GM12892 (cell line): ENCODE results near the gene TRPM7.
A peak's percentile ranks its signal among the peaks of the same experiment; 100 is the strongest.

Source experiments
- DNase-seq: peaks from one replicate; pipeline ENCODE4 v3.0.0; 2011; ENCODE audit not compliant: insufficient read length
- FAIRE-seq: peaks from 2 replicates; lab custom pipeline; 2011; peaks lifted over from hg19 to GRCh38; lab: Jason Lieb, UNC
- POLR2A ChIP-seq: IDR thresholded peaks from 2 replicates; pipeline ENCODE4 v1.6.1; 2011; ENCODE audit warnings: low read depth, low read length, control low read depth
- POLR2AphosphoS5 ChIP-seq: IDR thresholded peaks from 2 replicates; pipeline ENCODE4 v1.6.1; 2011; ENCODE audit warnings: low read depth, low read length, control low read depth
- TAF1 ChIP-seq: IDR thresholded peaks from 2 replicates; pipeline ENCODE4 v1.6.1; 2011; ENCODE audit warnings: low read depth, mild to moderate bottlenecking, control low read depth, low read length, borderline replicate concordance

The TRPM7 gene

DNA sequence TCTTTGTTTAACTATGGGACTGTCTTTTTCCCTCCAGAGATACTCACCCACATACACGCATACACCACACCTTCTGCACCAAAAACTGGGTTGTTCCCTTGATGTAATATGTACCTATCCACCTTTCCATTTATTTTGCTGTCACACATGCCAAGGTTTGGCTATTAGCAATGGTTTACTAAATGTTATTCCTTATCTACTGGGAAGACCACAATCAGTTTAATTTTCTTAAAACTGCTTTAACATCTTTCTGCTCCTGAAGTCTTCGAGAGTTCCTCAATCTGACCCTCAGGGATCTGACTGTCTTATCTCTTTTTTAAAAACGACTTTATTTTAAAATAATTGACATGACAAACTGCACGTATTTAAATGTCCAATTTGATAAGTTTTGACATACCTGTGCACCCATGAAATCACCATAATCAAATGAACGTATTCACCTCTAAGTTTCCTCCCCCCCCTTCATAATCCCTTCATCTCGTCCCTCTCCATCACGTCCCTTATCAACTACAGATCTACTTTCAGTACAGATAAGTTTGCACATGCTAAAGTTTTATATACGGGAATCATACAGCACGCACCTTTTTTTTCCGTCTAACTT is 805 bp upstream of the TRPM7 start:
- FAIRE-seq, result no peak
- TF ChIP-seq POLR2AphosphoS5, result no peak
- TF ChIP-seq TAF1, result no peak
- no peak for TF ChIP-seq POLR2A
- no peak for DNase-seq

GRCh38 chr15:50685976-50686468 is 575 bp downstream of the TRPM7 start:
- no peak for FAIRE-seq
- TF ChIP-seq POLR2A (no peak), TAF1 (0 out of 2 replicates have a peak, but pooled peaks have one; percentile 19), POLR2AphosphoS5 (no peak)
- DNase-seq, result peak; percentile 47

DNA sequence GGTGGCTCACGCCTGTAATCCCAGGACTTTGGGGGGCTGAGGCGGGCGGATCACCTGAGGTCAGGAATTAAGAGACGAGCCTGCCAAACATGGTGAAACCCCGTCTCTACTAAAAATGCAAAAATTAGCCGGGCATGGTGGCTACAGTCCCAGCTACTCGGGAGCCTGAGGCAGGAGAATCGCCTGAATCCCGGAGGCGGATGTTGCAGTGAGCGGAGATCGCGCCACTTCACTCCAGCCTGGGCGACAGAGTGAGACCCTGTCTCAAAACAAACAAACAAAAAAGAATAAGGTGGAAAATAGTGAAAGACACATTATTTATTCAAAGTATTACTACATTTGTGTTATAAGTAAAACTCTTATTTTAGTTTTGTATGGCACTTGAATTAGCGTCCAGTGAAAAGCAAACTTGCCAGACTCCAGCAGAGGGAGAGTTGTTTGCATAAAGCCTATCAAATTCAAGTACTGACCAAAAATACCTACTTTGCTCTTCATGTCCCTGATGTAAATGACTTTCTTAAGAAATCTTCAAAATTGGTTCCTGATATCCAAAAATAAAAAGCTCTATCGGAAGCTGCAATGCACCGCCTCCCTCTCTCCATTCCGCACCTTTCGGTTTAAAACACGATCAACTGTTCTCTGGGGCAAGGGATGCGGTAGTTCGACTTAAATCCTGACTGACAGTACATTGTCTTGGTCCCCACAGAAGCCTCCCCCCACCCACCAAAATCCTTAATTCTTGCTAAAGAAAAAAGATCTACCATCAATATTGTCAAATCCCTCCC is 1.2 kb downstream of the TRPM7 start:
- DNase-seq (no peak), FAIRE-seq (no peak)
- no peak for TF ChIP-seq POLR2AphosphoS5
- TF ChIP-seq POLR2A, result no peak
- no peak for TF ChIP-seq TAF1

DNA sequence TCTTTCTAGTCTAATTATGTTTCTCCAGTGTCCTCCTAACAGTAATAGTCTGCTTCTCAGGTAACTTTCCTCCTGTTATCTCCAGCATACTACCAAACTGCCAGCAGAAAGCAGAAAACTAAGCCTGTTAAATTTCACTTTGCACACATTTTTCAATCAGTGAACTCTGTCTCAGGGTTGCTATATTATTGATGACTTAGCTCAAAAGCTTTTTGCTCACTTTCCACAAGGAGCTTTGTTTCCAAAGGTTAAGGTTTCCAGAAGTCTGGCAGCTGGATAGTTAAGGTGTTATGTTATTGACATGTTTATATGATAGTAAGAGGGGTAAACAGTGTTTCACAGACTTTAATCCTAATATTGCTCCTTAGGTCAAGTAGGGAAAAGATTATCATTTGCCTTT is 5.1 kb downstream of the TRPM7 start:
- DNase-seq, result no peak
- FAIRE-seq, result no peak
- TF ChIP-seq TAF1, result no peak
- TF ChIP-seq POLR2A, result no peak
- TF ChIP-seq POLR2AphosphoS5, result no peak

DNA sequence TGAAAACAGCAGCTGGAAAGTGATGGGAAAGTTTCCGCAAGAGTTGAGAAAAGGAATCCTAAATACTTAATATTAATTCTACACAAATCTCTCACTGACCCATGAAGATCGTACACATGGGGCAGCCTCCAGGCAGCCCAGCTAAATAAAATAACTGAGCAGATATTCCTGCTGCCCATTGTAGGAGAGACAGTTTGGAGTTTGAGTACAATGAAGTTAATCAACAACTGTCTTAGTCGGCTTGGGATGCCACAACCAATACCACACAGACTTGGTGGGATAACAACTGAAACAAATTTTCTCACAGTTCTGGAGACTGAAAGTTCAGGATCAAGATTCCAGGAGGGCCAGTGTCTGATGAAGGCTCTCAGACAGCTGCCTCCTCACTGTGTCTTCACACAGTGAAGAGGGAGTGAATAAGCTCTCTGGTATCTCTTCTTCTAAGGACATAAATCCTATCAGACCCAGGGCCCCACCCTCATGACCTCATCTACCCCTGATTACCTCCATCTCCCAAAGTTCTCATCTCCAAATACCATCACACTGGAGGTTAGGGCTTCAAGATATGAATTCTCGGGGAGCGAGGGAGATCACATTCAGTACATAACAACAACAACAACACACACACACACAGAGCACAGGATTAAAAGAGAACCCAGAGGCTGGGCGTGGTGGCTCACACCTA is 9.7 kb downstream of the TRPM7 start:
- TF ChIP-seq POLR2AphosphoS5 (no peak), POLR2A (no peak), TAF1 (no peak)
- FAIRE-seq, result no peak
- DNase-seq, result no peak

DNA sequence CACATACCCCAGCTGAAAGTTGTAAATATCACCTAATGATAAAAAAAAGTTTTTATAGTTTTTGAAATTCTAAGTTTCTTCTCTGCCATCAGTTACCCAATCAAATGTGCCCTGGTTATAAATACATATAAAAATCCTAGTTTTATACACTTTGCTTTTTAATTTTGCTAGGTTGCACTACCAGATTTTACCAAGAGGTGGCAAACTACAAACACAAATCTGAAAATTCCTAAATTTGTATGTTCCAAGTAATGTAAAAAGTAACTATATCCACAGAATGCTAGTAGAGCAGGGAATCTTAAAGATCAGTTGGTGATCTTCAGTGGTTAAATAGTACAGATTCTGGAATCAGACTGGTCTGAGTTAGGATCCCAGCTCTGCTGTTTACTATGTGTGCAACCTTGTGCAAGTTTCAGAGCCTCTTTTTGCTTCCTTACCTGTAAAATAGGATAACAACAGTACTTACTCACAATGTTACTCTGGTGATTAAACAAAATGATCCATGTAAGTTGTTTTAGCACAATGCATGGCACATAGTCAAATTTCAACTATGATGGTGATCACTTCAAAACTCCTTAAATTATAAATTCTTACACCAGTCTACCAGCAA is 11.0 kb downstream of the TRPM7 start:
- FAIRE-seq (no peak), DNase-seq (no peak)
- TF ChIP-seq POLR2AphosphoS5 (no peak), POLR2A (no peak), TAF1 (no peak)

GRCh38 chr15:50670115-50670514 is 16.5 kb downstream of the TRPM7 start:
- FAIRE-seq (no peak), DNase-seq (no peak)
- TF ChIP-seq TAF1 (no peak), POLR2AphosphoS5 (no peak), POLR2A (no peak)

DNA sequence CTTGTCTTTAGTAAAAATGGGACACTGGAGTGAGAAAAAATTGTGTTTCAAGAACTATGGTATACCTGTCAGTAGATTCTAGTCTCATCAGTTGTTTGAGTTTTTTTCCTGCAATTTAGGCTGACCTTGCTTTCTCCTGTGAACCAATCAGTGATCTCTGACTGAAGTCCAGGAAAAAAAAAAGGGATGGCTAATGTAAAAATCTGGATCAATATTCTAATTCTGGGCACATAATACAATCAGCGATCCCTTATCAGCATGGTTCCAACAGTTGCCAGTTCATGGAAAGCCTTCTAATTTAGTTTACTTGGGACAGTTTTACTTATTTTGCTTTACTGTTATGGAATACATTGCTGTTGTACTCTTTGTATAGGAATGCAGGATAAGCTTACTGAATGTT is 17.0 kb downstream of the TRPM7 start:
- DNase-seq (no peak), FAIRE-seq (no peak)
- TF ChIP-seq POLR2AphosphoS5 (no peak), POLR2A (no peak), TAF1 (no peak)

DNA sequence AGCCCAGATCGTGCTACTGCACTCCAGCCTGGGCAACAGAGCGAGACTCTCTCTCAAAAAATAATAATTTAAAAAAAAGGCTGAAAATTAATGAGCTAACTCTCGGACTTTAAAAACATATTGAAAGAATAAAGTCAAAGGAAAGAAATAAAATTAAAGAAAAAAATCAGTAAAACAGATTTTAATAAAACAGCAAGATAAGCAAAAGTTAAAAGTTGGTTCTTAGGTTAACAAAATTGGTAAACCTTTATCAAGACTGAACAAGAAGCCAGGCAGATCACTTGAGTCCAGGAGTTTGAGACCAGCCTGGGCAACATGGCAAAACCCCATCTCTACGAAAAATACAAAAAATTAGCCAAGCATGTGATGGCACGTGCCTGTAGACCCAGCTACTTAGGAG is 20.7 kb downstream of the TRPM7 start:
- FAIRE-seq (no peak), DNase-seq (no peak)
- no peak for TF ChIP-seq TAF1
- no peak for TF ChIP-seq POLR2A
- TF ChIP-seq POLR2AphosphoS5, result no peak

DNA sequence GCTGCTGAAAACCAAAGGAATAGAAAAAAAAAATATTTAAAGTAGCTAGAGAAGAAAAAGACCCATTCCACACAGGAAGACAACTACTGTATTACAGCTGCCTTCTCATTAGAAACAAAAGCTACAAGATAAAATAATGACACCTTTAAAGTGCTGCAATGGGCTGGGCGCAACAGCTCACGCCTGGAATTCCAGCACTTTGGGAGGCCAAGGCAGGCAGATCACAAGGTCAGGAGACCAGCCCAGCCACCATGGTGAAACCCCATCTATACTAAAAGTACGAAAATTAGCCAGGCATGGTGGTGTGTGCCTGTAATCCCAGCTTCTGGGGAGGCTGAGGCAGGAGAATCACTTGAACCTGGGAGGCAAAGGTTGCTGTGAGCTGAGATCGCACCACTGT is 31.0 kb downstream of the TRPM7 start:
- DNase-seq (no peak), FAIRE-seq (no peak)
- TF ChIP-seq TAF1, result no peak
- TF ChIP-seq POLR2A, result no peak
- no peak for TF ChIP-seq POLR2AphosphoS5

DNA sequence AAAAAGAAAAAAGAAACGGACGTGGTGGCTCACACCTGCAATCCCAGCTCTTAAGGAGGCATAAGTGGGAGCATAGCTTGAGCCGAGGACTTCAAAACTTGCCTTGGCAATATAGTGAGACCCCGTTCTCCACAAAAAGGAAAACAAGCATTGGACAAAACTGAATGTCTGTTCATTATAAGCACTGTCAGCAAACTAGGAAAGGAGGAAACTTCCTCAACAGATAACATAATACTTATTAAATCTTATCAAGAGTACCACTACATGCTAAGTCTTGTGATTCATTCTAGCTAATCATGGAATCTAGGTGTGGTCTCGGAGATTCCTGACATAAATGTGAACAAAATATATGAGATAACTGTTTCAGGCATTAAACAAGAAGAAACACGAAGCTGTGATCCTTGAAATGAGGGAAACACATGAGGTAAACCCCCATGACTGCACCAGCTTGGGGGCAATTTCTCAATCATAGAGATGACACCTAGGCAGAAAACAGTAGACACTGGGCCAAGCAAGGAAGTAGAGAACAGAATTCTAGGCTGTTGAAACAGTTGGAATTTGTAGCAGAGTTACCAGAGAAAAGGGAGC is 33.3 kb downstream of the TRPM7 start:
- TF ChIP-seq POLR2A, result no peak
- no peak for TF ChIP-seq TAF1
- no peak for TF ChIP-seq POLR2AphosphoS5
- DNase-seq (no peak), FAIRE-seq (no peak)

DNA sequence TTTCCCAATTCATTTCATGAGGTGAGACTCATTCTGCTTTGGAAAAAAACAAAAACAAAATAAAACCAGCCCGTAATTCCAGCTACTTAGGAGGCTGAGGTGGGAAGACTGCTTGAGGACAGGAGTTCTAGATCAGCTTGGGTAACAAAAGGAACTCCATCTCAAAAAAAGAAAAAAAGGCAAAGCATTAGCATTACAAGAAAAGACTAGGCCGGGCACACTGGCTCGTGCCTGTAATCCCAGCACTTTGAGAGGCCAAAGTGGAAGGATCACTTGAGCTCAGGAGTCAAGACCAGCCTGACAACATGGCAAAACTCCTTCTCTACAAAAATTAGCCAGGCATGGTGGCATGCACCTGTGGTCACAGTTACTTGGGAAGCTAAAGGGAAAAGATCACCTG is 33.9 kb downstream of the TRPM7 start:
- FAIRE-seq, result no peak

More for the DNA sequence above, 33.9 kb downstream of the TRPM7 start:
- DNase-seq, result no peak
- TF ChIP-seq POLR2AphosphoS5, result no peak
